GM23338 (cell line): ENCODE data around the gene CCDC60. TPM values are rescaled to one million over a fixed set of nuclear protein-coding genes. Genes with fewer than 3 reads are reported as not detected.

Experiments
- ATAC-seq: fragments of 200-7000 bp; cut with Tn5 transposase; 3 replicates; pipeline ENCODE4 v1.9.1; 2020
- DNase-seq: peaks from one replicate; pipeline ENCODE4 v3.0.0-alpha.2; 2015; ENCODE audit warnings: low spot score
- H2AFZ ChIP-seq: fragments of 200-600 bp; sonication (generic); 2 replicates; pipeline ENCODE4 v1.8.0; 2016; ENCODE audit warnings: antibody characterized with exemption, mild to moderate bottlenecking, moderate library complexity
- H3F3A ChIP-seq: fragments of 200-600 bp; sonication (generic); replicated peaks from 2 replicates; pipeline ENCODE4 v1.8.0; 2017; ENCODE audit warnings: antibody characterized with exemption, mixed run types, low read depth
- H3K27ac ChIP-seq: fragments of 200-600 bp; sonication (generic); 2 replicates; pipeline ENCODE4 v1.6.1; 2016; ENCODE audit warnings: low read depth
- H3K27me3 ChIP-seq: fragments of 200-600 bp; sonication (generic); 2 replicates; pipeline ENCODE4 v1.8.0; 2016; ENCODE audit warnings: mild to moderate bottlenecking, mixed run types, moderate library complexity; ENCODE audit not compliant: insufficient read depth
- H3K36me3 ChIP-seq: fragments of 200-600 bp; sonication (generic); 2 replicates; pipeline ENCODE4 v1.8.0; 2016; ENCODE audit warnings: mild to moderate bottlenecking; ENCODE audit not compliant: insufficient read depth
- H3K4me1 ChIP-seq: fragments of 200-600 bp; sonication (generic); 2 replicates; pipeline ENCODE4 v1.8.0; 2016; ENCODE audit warnings: mild to moderate bottlenecking, moderate library complexity; ENCODE audit not compliant: insufficient read depth
- H3K4me2 ChIP-seq: fragments of 200-600 bp; sonication (generic); 2 replicates; pipeline ENCODE4 v1.7.1; 2017; ENCODE audit warnings: mixed run types
- H3K4me3 ChIP-seq: fragments of 200-600 bp; sonication (generic); 2 replicates; pipeline ENCODE4 v1.6.1; 2016; ENCODE audit warnings: mixed run types
- H3K79me2 ChIP-seq: fragments of 200-600 bp; sonication (generic); replicated peaks from 2 replicates; pipeline ENCODE4 v1.8.0; 2017; ENCODE audit warnings: mild to moderate bottlenecking; ENCODE audit not compliant: insufficient read depth
- H3K9me2 ChIP-seq: fragments of 200-600 bp; sonication (generic); 2 replicates; pipeline ENCODE4 v1.8.0; 2017; ENCODE audit not compliant: insufficient read depth
- H4K20me1 ChIP-seq: fragments of 200-600 bp; sonication (generic); replicated peaks from 2 replicates; pipeline ENCODE4 v1.8.0; 2017; ENCODE audit warnings: mild to moderate bottlenecking; ENCODE audit not compliant: insufficient read depth
- H3K27ac Mint-ChIP-seq: 2 replicates; pipeline ENCODE4 v1.8.0; 2020; ENCODE audit warnings: inconsistent platforms, mild to moderate bottlenecking, moderate library complexity, mixed read lengths
- H3K27me3 Mint-ChIP-seq: 3 replicates; pipeline ENCODE4 v1.8.0; 2022; ENCODE audit warnings: low read depth, mild to moderate bottlenecking, moderate library complexity, mixed read lengths, inconsistent platforms; ENCODE audit not compliant: insufficient read depth, poor library complexity
- H3K36me3 Mint-ChIP-seq: 3 replicates; pipeline ENCODE4 v1.8.0; 2021; ENCODE audit warnings: low read depth, mild to moderate bottlenecking, inconsistent platforms, moderate library complexity, mixed read lengths
- H3K4me1 Mint-ChIP-seq: 3 replicates; pipeline ENCODE4 v1.8.0; 2020; ENCODE audit warnings: mild to moderate bottlenecking, inconsistent platforms, mixed read lengths
- H3K4me3 Mint-ChIP-seq: 3 replicates; pipeline ENCODE4 v1.8.0; 2021; ENCODE audit warnings: moderate library complexity, mild to moderate bottlenecking, inconsistent platforms, mixed read lengths
- H3K9me3 Mint-ChIP-seq: 3 replicates; pipeline ENCODE4 v1.8.0; 2020; ENCODE audit warnings: moderate library complexity, mild to moderate bottlenecking, inconsistent platforms, mixed read lengths
- ETS1 ChIP-seq: IDR thresholded peaks from 2 replicates; pipeline ENCODE4 v1.6.1; 2016; ENCODE audit warnings: antibody characterized with exemption
- JUNB ChIP-seq: IDR thresholded peaks from one replicate; pipeline ENCODE4 v1.6.1; 2016; ENCODE audit warnings: antibody characterized with exemption; ENCODE audit not compliant: unreplicated experiment
- ZNF331 ChIP-seq: fragments of 250-450 bp; sonication (Bioruptor Pico); IDR thresholded peaks from 2 replicates; pipeline ENCODE4 v1.5.0; 2020; ENCODE audit warnings: low read depth, mild to moderate bottlenecking, moderate library complexity
- ZNF462 ChIP-seq: fragments of 250-450 bp; sonication (Bioruptor Pico); IDR thresholded peaks from 2 replicates; pipeline ENCODE4 v1.5.0; 2020; ENCODE audit warnings: mild to moderate bottlenecking, moderate library complexity
- polyA plus RNA-seq: library from polyadenylated mRNA; unstranded; fragments of >200 nt; fragmentation: Nextera tagmentation; extraction: Ambion mirVana; gene quantifications from 2 replicates; pipeline ENCODE4 v1.2.1, GENCODE V29; 2016
- total RNA-seq: library from RNA; depleted of rRNA; stranded (reverse); fragments of >200 nt; shearing (Covaris generic); gene quantifications from 2 replicates; pipeline ENCODE4 v1.2.3, GENCODE V29; 2014

Gene CCDC60
- total and polyA plus RNA-seq, 2 experiments from 2014 or later: 0.53 TPM; not detected in 1

GRCh38 chr12:119546340-119546739 lies 211.8 kb downstream of the CCDC60 start (continued):
- no peak for TF ChIP-seq ZNF462 (CRISPR knock-in tag)
- TF ChIP-seq ETS1: no peak

GRCh38 chr12:119547001-119547400 lies 212.5 kb downstream of the CCDC60 start:
- peaks cover 4% of the 10 kb centered on the region; the same call in 2 of the 3 replicates for H3K4me1 Mint-ChIP-seq
- TF ChIP-seq ZNF331 (CRISPR knock-in tag) (no peak), JUNB (no peak), ZNF462 (CRISPR knock-in tag) (no peak)

More at GRCh38 chr12:119547001-119547400, 212.5 kb downstream of the CCDC60 start:
- Mint-ChIP-seq H3K36me3 (no peaks in the 10 kb centered on the region; the same call in 2 of the 3 replicates), H3K9me3 (no peaks in the 10 kb centered on the region), H3K4me3 (no peak overlapping the region), H3K27me3 (peaks cover 2% of the 10 kb centered on the region), H3K27ac (no peak overlapping the region)
- no peaks in the 10 kb centered on the region for H3K79me2 ChIP-seq
- no peaks in the 10 kb centered on the region for H3K9me2 ChIP-seq
- no peaks in the 10 kb centered on the region; the same call in 1 of the 2 replicates for H3K4me1 ChIP-seq
- H3K27ac ChIP-seq: no peak overlapping the region
- H4K20me1 ChIP-seq: no peaks in the 10 kb centered on the region
- H3K27me3 ChIP-seq: no peaks in the 10 kb centered on the region
- DNase-seq (no peak), ATAC-seq (no peak)
- H3K36me3 ChIP-seq: no peaks in the 10 kb centered on the region
- no peak overlapping the region for H2AFZ ChIP-seq
- no peak overlapping the region for H3K4me3 ChIP-seq
- no peaks in the 10 kb centered on the region for H3F3A ChIP-seq
- H3K4me2 ChIP-seq: no peak overlapping the region
